Thymus (tissue), 11 donors: ENCODE measurements around the gene FAR2. TPM values are rescaled to one million over a fixed set of nuclear protein-coding genes. Genes with fewer than 3 reads are reported as not detected.
A peak's percentile ranks its signal among the peaks of the same experiment; 100 is the strongest.

Experiments
- DNase-seq, 9 donors: peaks; one replicate each; pipeline ENCODE4 v3.0.0-alpha.2; 2013; ENCODE audit warnings: low spot score in 9 of 9, low read depth in 6 of 9, missing footprints in 1 of 9
- H3K27ac ChIP-seq, 2 donors: one replicate each; pipeline ENCODE4 v1.5.1; 2013; ENCODE audit warnings: control low read depth in 1 of 2, low read depth in 1 of 2, low read length in 1 of 2, mild to moderate bottlenecking in 1 of 2, moderate library complexity in 1 of 2
- H3K27me3 ChIP-seq, 2 donors: one replicate each; pipeline ENCODE4 v1.5.1; 2013; ENCODE audit warnings: low read length in 1 of 2; ENCODE audit not compliant: control insufficient read depth in 2 of 2, insufficient read depth in 1 of 2
- H3K36me3 ChIP-seq, 2 donors: one replicate each; pipeline ENCODE4 v1.5.1; 2013; ENCODE audit warnings: low read length in 1 of 2, mild to moderate bottlenecking in 1 of 2, moderate library complexity in 1 of 2; ENCODE audit not compliant: control insufficient read depth in 2 of 2, insufficient read depth in 2 of 2
- H3K4me1 ChIP-seq, 2 donors: one replicate each; pipeline ENCODE4 v1.5.1; 2013; ENCODE audit warnings: low read length in 2 of 2; ENCODE audit not compliant: control insufficient read depth in 2 of 2, insufficient read depth in 2 of 2
- H3K4me3 ChIP-seq, 2 donors: one replicate each; pipeline ENCODE4 v1.5.1; 2013; ENCODE audit warnings: low read length in 2 of 2, control low read depth in 1 of 2, mild to moderate bottlenecking in 1 of 2
- H3K9me3 ChIP-seq, 2 donors: one replicate each; pipeline ENCODE4 v1.5.1; 2013; ENCODE audit warnings: low read length in 1 of 2, mild to moderate bottlenecking in 1 of 2; ENCODE audit not compliant: control insufficient read depth in 2 of 2, insufficient read depth in 1 of 2
- WGBS: extraction: QIAGEN DNeasy Blood & Tissue Kit; methylation state at CpG from one replicate; pipeline ENCODE4 v1.1.7; 2013; 5-methylcytosine and 5-hydroxymethylcytosine counted together
- polyA plus RNA-seq: library from polyadenylated mRNA; stranded (reverse); fragments of 200-250 nt; gene quantifications from one replicate; pipeline ENCODE4 v1.2.3, GENCODE V29; 2013
- total RNA-seq: library from RNA; stranded (reverse); fragments of 120-200 nt; gene quantifications from one replicate; pipeline ENCODE4 v1.2.4, GENCODE V29; 2013
- donor health status: healthy.

FAR2 gene
- total and polyA plus RNA-seq, 2 donors, result 5.3 to 11.6 TPM

GRCh38 chr12:29310899-29311298 lies 161.8 kb downstream of the FAR2 start:
- Histone ChIP-seq H3K4me1 (no peaks in the 10 kb centered on the region), H3K4me3 (no peak overlapping the region), H3K27me3 (no peaks in the 10 kb centered on the region), H3K36me3 (no peaks in the 10 kb centered on the region), H3K27ac (no peak overlapping the region), H3K9me3 (no peaks in the 10 kb centered on the region)
- WGBS, result 99% methylated on average over 4 of the region's 4 CpGs
- DNase-seq, result no peak

GRCh38 chr12:29314416-29314815 lies 165.3 kb downstream of the FAR2 start:
- Histone ChIP-seq H3K27me3 (no peaks in the 10 kb centered on the region), H3K36me3 (no peaks in the 10 kb centered on the region), H3K9me3 (no peaks in the 10 kb centered on the region), H3K4me3 (no peak overlapping the region), H3K4me1 (no peaks in the 10 kb centered on the region), H3K27ac (no peak overlapping the region)
- WGBS, result 64% methylated on average over 2 of the region's 2 CpGs
- DNase-seq, result no peak

GRCh38 chr12:29316752-29317151 lies 167.7 kb downstream of the FAR2 start:
- Histone ChIP-seq H3K27me3 (no peaks in the 10 kb centered on the region), H3K27ac (no peak overlapping the region), H3K9me3 (no peaks in the 10 kb centered on the region), H3K4me3 (no peak overlapping the region), H3K4me1 (no peaks in the 10 kb centered on the region), H3K36me3 (no peaks in the 10 kb centered on the region)
- WGBS, result 67% methylated on average over 4 of the region's 4 CpGs
- DNase-seq, result no peak

GRCh38 chr12:29317556-29318363 lies 168.7 kb downstream of the FAR2 start:
- Histone ChIP-seq H3K27me3 (no peaks in the 10 kb centered on the region), H3K4me1 (no peaks in the 10 kb centered on the region), H3K36me3 (no peaks in the 10 kb centered on the region), H3K4me3 (no peak overlapping the region), H3K9me3 (no peaks in the 10 kb centered on the region), H3K27ac (no peak overlapping the region)
- 42% methylated on average over 8 of the region's 8 CpGs for WGBS
- peak; percentile 18 to 80 (median 44) for DNase-seq

GRCh38 chr12:29320295-29321085 lies 171.4 kb downstream of the FAR2 start:
- H3K36me3 ChIP-seq, result no peaks in the 10 kb centered on the region
- H3K9me3 ChIP-seq, result peaks cover 0 to 6% of the 10 kb centered on the region in 2 donors
- no peaks in the 10 kb centered on the region for H3K27me3 ChIP-seq
- H3K27ac ChIP-seq, result no peak overlapping the region
- H3K4me1 ChIP-seq, result no peaks in the 10 kb centered on the region
- 99% methylated on average over 2 of the region's 2 CpGs for WGBS
- DNase-seq, result no peak
- H3K4me3 ChIP-seq, result no peak overlapping the region

- H3K36me3 ChIP-seq, result no peaks in the 10 kb centered on the region
- no peak for DNase-seq
- no peaks in the 10 kb centered on the region for H3K4me1 ChIP-seq
- H3K9me3 ChIP-seq, result peaks cover 0 to 6% of the 10 kb centered on the region in 2 donors
- H3K27ac ChIP-seq, result no peak overlapping the region
- WGBS, result 97% methylated on average over 3 of the region's 3 CpGs
- no peaks in the 10 kb centered on the region for H3K27me3 ChIP-seq
- H3K4me3 ChIP-seq, result no peak overlapping the region
Measured at GRCh38 chr12:29322157-29322556, 173.1 kb downstream of the FAR2 start.

GRCh38 chr12:29329411-29329810 lies 180.3 kb downstream of the FAR2 start:
- Histone ChIP-seq H3K36me3 (peaks cover 0 to 2% of the 10 kb centered on the region in 2 donors), H3K4me3 (no peak overlapping the region), H3K27ac (no peak overlapping the region), H3K4me1 (no peaks in the 10 kb centered on the region), H3K27me3 (no peaks in the 10 kb centered on the region), H3K9me3 (no peaks in the 10 kb centered on the region)
- no peak for DNase-seq
- WGBS, result 99% methylated on average over 1 of the region's 1 CpG

GRCh38 chr12:29333178-29333577 lies 184.1 kb downstream of the FAR2 start:
- H3K4me3 ChIP-seq, result no peak overlapping the region
- no peak overlapping the region for H3K27ac ChIP-seq
- no peaks in the 10 kb centered on the region for H3K9me3 ChIP-seq
- WGBS, result 0% methylated on average over 1 of the region's 1 CpG
- H3K36me3 ChIP-seq, result peaks cover 0 to 6% of the 10 kb centered on the region in 2 donors
- no peaks in the 10 kb centered on the region for H3K4me1 ChIP-seq
- no peak for DNase-seq
- H3K27me3 ChIP-seq, result no peaks in the 10 kb centered on the region

- Histone ChIP-seq H3K27me3 (no peaks in the 10 kb centered on the region), H3K9me3 (no peaks in the 10 kb centered on the region), H3K4me3 (no peak overlapping the region), H3K4me1 (no peaks in the 10 kb centered on the region), H3K36me3 (peaks cover 0 to 10% of the 10 kb centered on the region in 2 donors), H3K27ac (no peak overlapping the region)
- 98% methylated on average over 2 of the region's 2 CpGs for WGBS
- no peak for DNase-seq
Measured at GRCh38 chr12:29334937-29335336, 185.9 kb downstream of the FAR2 start.
